Activated CD8-positive, alpha-beta memory T cell treated with anti-CD3 and anti-CD28 coated beads for 1 hour (primary cell): ENCODE data around the gene CFAP20DC.
"Not testable (repeated sequence)": the region's sequence is repeated elsewhere in the genome, so short reads cannot be mapped to it uniquely, and the experiment has no call there.

Experiments used
- DNase-seq, 2 donors: peaks; one replicate each; pipeline ENCODE4 v3.0.0-alpha.2; 2020; ENCODE audit warnings: low read depth in 1 of 2; ENCODE audit errors: extremely low read depth in 1 of 2

CFAP20DC gene

DNA sequence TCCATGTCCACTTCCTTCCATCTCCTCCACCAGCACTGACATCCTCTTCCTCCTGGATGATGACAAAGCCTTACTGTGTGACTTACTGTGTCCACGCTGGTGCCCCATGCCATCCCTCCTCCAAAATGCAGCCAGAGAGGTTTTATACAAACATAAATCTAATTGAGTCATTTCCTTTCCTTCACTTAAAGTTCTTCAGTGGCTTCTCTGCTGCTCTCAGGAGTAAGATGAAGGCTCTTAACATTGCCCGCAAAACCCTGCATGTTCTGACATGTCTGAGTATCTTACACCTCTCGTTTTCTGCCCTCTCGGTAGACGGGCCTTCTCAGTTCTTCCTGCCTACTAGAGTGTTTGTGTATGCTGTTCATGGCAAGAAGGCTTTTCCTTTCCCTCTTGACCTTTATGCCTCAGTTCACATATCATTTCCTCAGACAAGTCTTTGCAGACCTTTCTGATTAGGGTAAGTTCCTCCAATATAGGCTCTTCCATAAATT, 175.5 kb downstream of the CFAP20DC start:
- no peak for DNase-seq

DNA sequence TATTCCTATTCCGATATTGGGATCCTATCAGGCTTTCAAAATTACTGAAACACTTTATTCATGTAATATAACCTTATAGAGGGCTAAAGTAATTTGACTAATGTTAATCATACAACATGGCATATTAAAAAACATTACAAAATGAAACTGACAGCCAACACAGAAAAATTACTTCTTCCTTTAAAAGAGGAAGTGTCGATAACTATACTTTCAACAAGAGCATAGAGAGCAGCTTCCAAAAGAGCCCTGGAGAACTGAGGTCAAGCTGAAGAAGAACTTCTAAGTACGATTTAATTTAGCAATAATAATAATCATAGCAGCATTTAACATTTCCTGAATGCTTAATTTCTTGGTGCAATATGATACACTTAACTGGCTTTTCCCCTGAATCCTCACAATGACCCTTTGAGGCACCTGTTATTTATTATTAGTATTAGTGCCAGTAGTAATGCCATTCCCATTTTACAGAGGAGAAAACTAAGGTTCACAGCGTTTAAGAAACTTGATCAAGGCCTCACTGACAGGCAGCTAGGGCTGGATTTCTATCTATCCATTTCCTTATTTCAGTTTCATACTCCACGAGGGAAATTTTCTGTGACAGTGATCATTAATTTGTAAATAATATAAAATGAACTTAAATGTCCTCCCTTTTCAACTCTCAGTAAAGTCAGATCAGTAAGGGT, 181.6 kb downstream of the CFAP20DC start:
- DNase-seq = no peak

DNA sequence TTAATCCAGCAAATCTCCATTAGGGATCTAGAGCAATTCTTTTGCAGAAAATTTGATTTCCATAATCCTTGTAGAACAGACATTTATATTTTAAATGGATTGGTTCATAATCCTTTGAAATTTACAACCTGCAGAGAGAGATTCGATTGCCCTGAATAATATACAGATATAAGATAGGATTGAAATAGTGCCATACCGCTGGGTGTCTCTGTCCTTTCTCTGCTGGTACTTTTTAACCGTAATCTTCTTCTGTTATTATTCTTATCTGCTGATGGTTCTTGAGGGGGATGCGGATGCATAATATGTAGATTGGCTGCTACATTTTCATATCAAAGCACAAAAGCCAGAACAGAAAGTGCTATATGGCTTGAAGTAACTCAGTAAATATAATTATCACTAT, 182.2 kb downstream of the CFAP20DC start:
- no peak for DNase-seq

DNA sequence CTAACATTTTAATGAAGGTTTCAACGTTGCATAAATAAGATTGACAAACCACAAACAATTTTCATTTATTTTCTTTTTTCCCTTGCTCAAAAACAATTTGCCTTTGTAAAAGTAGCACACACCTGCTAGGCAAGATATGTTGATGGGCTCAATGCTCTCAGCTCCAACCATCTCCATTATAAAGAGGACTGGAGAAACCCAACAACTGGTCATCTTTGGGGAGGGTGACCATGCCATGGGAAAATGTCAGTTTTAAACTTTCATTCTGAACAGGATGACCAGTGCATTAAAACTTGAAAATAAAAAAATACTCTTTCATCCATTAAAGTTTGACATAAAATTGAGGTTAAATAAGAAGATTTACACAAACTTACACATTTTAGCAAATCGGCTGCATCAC, 183.7 kb downstream of the CFAP20DC start:
- no peak for DNase-seq

DNA sequence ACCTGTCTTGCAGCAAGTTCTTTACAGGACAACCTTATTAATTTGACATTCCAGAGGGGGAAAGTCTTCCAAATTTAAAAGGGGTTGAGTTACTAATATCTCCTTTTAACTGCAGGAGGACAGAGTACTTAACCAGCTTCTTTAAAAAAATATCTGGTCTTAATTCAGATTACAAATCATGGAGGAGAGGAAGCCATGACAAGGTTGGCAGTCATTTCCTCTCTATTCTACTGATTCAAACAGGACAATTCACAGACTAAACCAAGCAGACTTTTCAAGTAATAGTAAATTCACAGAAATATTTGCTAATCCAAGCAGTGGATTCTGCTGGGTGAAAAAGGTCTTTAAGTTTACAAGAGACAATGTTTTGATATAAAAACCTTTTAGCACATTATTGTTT, 185.3 kb downstream of the CFAP20DC start:
- DNase-seq = no peak

DNA sequence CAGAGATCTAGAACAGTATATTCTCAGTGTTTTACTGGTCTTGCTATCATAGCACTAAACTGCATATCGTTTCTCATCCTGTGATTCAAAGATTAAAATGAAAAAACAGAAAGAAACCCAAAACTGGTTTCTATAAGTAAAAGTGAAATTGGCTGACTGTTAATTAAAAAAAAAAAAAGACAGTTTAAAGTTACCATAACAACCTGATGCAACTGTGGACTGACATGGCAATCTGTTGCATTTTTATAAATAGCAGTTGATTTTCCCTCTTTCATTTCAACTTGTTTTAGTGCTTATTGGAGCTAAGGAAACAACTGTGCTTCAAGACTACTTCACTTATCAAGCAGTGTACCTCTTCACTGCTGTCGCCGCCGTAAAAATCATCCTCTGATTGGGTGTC, 186.6 kb downstream of the CFAP20DC start:
- no peak for DNase-seq

DNA sequence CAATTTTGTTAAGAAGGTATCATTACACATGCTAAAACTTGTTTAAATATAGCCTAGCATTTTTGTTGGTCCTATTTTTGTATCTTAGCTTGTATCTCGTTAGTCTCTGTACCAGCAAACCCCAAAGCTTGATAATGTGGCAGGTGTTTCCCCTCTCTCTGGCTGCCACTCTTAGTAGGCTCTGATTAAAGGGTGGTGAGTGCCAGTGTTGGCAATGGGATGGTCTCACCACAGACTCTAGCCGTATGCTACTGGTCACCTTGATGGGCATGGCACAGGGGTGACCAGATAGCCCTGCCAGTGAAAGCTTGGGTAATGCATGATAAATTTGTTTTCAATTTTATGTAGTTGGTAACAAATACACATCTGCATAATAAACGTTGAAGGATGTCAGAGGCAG, 188.3 kb downstream of the CFAP20DC start:
- DNase-seq = no peak

DNA sequence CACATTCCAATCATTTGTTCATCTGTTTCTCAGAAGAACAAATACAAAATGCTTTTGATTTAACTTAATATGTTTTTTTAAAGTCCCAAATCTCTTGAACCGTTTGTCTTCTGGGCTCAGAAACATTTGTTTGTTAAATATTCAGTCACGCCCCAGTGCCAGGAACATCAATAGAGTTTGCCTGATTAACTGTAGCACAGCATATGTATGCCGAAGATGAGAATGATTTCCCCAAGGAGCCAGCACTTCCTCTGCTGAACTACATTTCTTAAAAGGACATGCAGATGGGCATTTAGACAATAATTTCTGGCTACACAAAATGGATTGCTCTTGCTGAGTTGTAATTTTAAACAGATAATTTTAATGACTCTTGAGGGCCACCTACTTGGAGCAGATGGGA, 191.7 kb downstream of the CFAP20DC start:
- no peak for DNase-seq

DNA sequence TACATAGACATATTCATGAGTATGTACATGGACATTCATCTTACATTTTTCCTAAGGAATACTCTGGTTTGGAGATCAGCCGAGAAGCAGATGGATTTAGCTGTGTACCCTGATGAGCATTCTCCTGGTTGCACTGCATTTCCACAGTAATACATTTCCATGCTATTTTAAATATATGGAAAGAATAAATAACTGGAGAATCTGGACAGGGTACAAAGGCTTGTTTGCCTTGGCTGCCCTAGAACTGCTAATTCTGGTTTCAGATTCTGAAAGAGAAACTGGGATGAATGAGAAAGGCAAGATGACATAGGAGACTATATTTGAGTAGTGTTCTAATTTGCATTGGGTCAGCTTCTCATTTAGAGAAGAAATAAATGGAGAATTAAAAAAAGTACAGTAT, 192.4 kb downstream of the CFAP20DC start:
- DNase-seq = no peak

DNA sequence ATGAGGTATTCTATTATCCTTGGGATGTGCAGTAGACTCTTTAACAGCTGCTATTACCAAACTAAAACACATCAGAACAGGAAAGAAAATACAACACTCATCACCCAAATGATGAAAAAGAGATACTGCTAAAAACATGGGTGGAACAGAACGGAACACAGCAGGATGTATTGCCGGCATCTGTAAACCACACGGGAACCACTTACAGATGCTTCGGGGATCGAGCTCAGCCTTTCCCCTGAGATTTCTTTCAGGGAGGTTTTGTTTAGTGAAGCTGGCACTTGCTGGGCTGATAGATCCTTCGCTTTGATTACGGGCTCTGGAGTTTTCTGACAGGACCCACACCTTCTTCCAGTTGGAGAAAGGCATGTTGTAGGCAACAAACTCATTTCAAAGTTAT, 201.0 kb downstream of the CFAP20DC start:
- no peak for DNase-seq

DNA sequence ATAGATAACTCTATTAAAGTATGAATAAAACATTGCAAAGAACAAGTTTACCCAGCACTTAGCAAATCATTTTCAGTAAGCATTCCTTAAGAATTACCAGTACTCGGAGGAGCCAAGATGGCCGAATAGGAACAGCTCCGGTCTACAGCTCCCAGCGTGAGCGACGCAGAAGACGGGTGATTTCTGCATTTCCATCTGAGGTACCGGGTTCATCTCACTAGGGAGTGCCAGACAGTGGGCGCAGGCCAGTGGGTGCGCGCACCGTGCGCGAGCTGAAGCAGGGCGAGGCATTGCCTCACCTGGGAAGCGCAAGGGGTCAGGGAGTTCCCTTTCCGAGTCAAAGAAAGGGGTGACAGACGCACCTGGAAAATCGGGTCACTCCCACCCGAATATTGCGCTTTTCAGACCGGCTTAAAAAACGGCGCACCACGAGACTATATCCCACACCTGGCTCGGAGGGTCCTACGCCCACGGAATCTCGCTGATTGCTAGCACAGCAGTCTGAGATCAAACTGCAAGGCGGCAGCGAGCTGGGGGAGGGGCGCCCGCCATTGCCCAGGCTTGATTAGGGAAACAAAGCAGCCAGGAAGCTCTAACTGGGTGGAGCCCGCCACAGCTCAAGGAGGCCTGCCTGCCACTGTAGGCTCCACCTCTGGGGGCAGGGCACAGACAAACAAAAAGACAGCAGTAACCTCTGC, 207.6 kb downstream of the CFAP20DC start:
- DNase-seq = not testable (repeated sequence)

DNA sequence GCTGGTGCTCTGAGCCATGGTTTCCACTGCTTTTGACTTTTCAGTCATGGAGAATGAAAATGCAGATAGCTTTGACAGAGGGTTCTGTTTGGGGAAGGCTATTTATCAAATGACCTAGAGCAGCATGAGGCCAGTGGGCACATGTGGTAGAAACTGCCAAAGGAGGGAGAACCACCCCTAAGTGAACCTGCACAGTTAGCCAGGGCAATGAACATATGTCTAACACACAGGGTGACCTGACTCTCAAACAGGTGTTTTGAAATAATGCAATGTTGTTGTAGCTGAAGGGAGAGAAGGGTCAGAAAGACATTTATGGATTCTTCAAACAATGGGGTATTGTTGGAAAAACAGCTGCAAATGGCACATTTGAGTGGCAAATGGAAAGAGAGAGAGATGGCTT, 208.9 kb downstream of the CFAP20DC start:
- no peak for DNase-seq

DNA sequence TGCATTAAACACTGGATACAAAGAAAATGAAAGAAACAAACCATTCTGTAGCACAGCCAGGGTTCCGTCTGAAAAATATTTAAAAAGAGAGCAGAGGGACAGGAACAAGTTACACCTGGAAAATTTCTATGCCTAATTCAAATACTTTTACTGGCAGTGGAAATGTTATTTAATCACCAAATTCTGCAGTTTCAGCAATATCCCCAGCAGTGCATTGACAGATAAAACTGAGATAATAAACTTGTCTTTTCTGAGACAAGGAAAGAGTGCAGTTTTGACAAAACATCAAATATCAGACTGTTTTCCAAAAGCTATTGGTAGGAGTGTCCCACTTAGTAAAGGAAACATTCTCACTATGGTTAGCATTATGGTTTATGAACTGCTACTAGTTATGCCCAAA, 209.9 kb downstream of the CFAP20DC start:
- DNase-seq = no peak

DNA sequence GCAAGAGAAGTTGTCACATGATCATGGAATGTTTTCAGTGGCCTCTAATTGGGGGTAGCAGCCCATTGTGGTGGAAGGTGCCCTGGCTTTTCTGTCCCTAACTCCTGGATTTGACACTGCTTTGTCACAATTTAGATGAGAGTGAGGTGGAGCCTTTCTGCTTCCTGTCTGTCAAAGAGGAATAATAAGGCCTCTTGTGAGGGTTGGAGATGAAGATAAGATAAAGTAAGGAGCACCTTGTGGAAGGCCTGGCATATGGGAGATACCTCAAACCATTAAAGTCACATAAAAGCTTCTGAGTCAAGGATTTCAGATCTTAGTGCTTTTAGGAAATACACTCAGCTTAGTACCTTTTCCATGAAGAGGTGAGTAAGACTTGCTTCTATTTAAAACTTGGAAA, 210.6 kb downstream of the CFAP20DC start:
- DNase-seq = no peak

DNA sequence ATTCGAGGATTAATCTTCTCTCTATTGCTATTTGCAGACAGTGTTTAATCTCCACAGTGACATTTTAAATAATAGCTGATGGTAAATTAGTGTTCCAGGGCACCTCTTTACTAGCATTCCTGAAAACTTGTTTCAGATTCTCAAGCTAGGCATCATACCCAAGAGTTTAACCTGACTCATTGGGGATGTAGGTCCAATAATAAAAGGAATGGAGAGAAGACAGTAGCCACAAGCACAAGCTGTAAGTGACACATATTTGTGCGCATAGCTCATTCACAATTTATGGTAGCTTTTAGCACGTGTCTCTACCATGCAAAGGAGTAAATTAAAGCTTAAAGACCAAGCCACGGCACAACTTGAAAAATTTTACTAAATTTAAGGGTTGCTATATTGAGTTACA, 212.0 kb downstream of the CFAP20DC start:
- no peak for DNase-seq

DNA sequence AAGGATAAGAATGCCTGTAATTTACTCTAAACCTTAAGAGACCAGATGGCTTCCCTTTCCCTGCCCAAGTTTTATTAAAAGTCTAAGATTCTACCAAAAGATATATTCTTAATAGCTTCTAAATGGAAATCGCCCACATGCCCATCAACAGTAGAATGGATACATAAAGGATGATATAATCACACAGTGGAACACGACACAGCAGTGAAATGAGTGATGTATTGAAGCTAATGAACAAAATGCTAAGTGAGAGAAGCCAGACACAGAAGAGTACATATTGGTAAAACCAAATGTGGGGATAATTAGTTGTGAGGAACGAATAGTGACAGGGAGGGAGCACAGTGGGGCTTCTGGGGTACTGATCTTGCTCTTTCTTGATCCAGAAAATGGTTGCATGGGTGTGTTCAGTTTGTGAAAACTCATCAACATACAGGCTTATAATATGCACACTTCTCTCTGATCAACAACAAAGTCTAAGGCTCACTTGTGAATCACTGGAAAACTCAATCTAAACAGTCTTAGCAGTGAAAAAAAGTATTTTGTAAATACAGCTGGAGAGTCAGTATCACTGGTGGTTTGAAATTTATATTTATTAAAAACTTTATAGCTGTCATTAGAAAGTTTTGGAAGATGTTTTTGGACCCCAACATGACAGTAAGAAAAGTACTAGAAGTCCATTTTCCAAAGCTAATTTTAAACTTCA, 212.5 kb downstream of the CFAP20DC start:
- DNase-seq = no peak

DNA sequence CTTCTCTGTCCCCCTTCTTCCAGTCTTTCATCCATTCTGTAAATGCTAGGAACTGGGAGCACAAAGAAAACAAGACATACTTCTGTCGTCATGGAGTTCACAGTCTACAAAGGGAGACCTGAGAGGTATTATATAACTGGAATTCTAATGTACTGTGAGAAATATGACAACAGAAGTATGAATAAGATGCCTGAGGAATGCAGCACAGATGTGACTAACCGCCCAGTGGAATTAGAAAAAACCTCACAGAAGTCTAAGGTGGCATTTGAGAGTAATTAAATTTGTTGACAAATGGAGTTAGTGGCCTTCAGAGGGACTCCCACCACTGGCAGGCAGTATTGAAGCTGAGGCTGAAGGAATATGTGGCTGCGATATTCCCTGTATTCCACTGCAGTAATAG, 214.7 kb downstream of the CFAP20DC start:
- DNase-seq = no peak

DNA sequence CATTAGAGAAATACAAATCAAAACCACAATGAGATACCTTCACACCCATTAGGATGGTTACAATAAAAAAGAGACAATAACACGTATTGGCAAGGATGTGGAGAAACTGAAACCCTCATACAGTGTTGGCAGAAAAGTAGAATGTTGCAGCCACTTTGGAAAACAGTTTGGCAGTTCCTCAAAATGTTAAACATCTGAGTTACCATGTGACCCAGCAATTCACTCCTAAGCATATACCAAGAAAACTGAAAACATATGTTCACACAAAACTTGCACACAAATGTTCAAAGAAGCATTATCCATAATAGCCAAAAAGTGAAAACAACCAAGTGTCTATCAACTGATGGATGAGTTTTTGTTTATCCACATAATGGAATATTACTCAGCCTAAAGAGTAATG, 216.3 kb downstream of the CFAP20DC start:
- DNase-seq = no peak

DNA sequence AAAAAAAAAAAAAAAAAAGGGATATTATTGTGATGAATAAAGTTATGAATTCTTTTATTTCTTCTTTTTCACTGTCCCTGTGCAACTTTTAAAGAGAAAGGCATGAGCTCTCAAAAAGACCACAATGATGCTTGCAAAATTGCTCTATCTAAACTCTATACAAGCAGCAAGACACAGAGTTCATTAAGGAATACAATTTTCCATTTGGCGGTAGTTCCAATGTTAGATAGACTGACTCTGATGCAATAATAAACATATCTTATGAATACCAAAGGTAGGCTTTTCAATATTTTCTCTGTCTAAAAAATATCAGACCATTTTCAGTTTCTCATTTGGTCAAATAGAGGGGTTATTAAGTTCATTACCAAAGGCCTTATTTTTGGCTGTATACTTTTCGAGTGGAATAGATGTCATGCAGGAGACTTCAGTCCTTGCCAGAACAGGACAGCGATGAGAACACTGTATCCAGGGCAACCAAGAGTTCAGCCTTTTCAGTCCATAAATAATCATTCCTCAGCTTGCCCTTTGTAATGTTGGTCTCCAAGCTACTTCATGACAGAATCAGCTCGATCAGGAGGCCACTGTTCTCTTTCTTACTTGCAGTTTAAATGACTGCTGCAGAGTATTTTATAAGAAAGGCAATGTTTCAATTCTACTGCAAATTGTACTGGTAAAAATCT, 220.4 kb downstream of the CFAP20DC start:
- no peak for DNase-seq

DNA sequence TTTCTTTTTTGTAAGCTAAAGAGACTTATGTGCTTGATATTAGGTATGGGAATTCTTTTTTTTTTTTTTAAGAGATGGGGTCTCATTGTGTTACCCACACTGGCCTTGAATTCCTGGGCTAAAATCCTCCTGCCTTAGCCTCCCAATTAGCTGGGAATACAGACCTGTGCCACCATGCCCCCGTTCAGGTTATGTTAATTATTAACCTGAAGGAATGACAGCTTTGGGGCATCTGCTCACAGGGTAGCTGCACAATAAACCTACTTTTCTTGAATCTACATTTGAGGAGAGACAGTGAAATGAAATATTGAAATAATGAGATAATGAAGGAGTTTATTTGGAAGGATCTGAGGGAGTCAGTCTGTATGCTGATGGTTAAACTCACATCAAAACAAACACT, 225.0 kb downstream of the CFAP20DC start:
- DNase-seq = no peak

DNA sequence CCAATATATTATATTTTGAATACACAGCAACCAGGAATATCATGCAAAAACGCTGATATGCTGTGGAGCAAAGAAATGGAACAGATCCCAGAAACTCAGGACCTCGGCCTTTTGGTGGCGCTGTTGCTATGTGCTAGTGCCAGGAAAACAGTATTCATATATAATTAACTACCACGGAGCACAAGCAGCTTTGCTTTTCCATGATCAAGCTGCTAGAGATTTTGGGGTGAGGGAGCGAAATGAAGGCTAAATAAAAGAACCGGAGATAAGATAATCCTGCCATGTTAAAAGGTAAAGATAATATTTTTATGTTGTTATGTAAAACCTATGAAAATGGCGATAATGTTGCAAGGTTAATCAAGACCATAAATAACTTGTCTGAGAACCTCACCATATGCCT, 225.5 kb downstream of the CFAP20DC start:
- no peak for DNase-seq
